ENCODE measurements around the gene LAX1.
A peak's percentile ranks its signal among the peaks of the same experiment; 100 is the strongest.
"Not testable (repeated sequence)": the region's sequence is repeated elsewhere in the genome, so short reads cannot be mapped to it uniquely, and the experiment has no call there.

Gene LAX1

GRCh38 chr1:203765029-203765837, at the start of gene LAX1:
Gene LAX1 (plus strand): TSS chr1:203765183. CDS start chr1:203765566, 383 bp downstream.
- Mint-ChIP-seq H3K27ac (peak within 1 kb of the TSS; percentile 99), H3K27me3 (no peaks in the 10 kb centered on the region), H3K4me1 (peaks cover 60% of the 10 kb centered on the region), H3K4me3 (peak within 1 kb of the TSS; percentile 91), H3K9me3 (no peaks in the 10 kb centered on the region), H3K36me3 (ENCODE audit: low read depth) (peaks cover 19% of the 10 kb centered on the region)
- ATAC-seq (peak; percentile 86), DNase-seq (peak; percentile 74)

- H3K4me3 Mint-ChIP-seq: no peak overlapping the region
- DNase-seq: no peak
- no peaks in the 10 kb centered on the region for H3K9me3 Mint-ChIP-seq
- no peaks in the 10 kb centered on the region for H3K4me1 Mint-ChIP-seq
- no peaks in the 10 kb centered on the region for H3K27me3 Mint-ChIP-seq
- no peak overlapping the region for H3K27ac Mint-ChIP-seq
- peaks cover 2% of the 10 kb centered on the region for H3K36me3 Mint-ChIP-seq (ENCODE audit: low read depth)
- no peak for ATAC-seq
Measured at GRCh38 chr1:203717120-203717519, 47.9 kb upstream of the LAX1 start.

- ATAC-seq: no peak
- no peak overlapping the region for H3K27ac Mint-ChIP-seq
- no peaks in the 10 kb centered on the region for H3K27me3 Mint-ChIP-seq
- H3K36me3 Mint-ChIP-seq (ENCODE audit: low read depth): peaks cover 4% of the 10 kb centered on the region
- no peaks in the 10 kb centered on the region for H3K4me1 Mint-ChIP-seq
- no peak overlapping the region for H3K4me3 Mint-ChIP-seq
- no peak for DNase-seq
- no peaks in the 10 kb centered on the region for H3K9me3 Mint-ChIP-seq
Measured at GRCh38 chr1:203720242-203720641, 44.7 kb upstream of the LAX1 start.

- peaks cover 4% of the 10 kb centered on the region for H3K36me3 Mint-ChIP-seq (ENCODE audit: low read depth)
- no peak overlapping the region for H3K4me3 Mint-ChIP-seq
- no peak for ATAC-seq
- no peaks in the 10 kb centered on the region for H3K27me3 Mint-ChIP-seq
- no peak for DNase-seq
- no peaks in the 10 kb centered on the region for H3K9me3 Mint-ChIP-seq
- no peak overlapping the region for H3K27ac Mint-ChIP-seq
- H3K4me1 Mint-ChIP-seq: no peaks in the 10 kb centered on the region
Measured at GRCh38 chr1:203722909-203723308, 42.1 kb upstream of the LAX1 start.

GRCh38 chr1:203726417-203726867, 38.5 kb upstream of the LAX1 start:
- no peaks in the 10 kb centered on the region for H3K4me1 Mint-ChIP-seq
- DNase-seq (no peak), ATAC-seq (no peak)
- peaks cover 8% of the 10 kb centered on the region for H3K36me3 Mint-ChIP-seq (ENCODE audit: low read depth)
- H3K27me3 Mint-ChIP-seq: no peaks in the 10 kb centered on the region
- H3K9me3 Mint-ChIP-seq: no peaks in the 10 kb centered on the region
- no peak overlapping the region for H3K4me3 Mint-ChIP-seq
- H3K27ac Mint-ChIP-seq: no peak overlapping the region

- H3K4me3 Mint-ChIP-seq: no peak overlapping the region
- peaks cover 5% of the 10 kb centered on the region for H3K4me1 Mint-ChIP-seq
- H3K36me3 Mint-ChIP-seq (ENCODE audit: low read depth): peaks cover 5% of the 10 kb centered on the region
- DNase-seq (no peak), ATAC-seq (peak; percentile 66)
- no peaks in the 10 kb centered on the region for H3K9me3 Mint-ChIP-seq
- no peaks in the 10 kb centered on the region for H3K27me3 Mint-ChIP-seq
- peak overlapping the region; percentile 2 for H3K27ac Mint-ChIP-seq
Measured at GRCh38 chr1:203733009-203733863, 31.7 kb upstream of the LAX1 start.

- Mint-ChIP-seq H3K36me3 (ENCODE audit: low read depth) (peaks cover 6% of the 10 kb centered on the region), H3K27ac (peak overlapping the region; percentile 32), H3K4me1 (peaks cover 21% of the 10 kb centered on the region), H3K27me3 (no peaks in the 10 kb centered on the region), H3K4me3 (no peak overlapping the region), H3K9me3 (no peaks in the 10 kb centered on the region)
- DNase-seq (no peak), ATAC-seq (no peak)
Measured at GRCh38 chr1:203742436-203742835, 22.5 kb upstream of the LAX1 start.

GRCh38 chr1:203743091-203743571, 21.9 kb upstream of the LAX1 start:
- H3K4me1 Mint-ChIP-seq: peaks cover 21% of the 10 kb centered on the region
- H3K27me3 Mint-ChIP-seq: no peaks in the 10 kb centered on the region
- peaks cover 6% of the 10 kb centered on the region for H3K36me3 Mint-ChIP-seq (ENCODE audit: low read depth)
- no peaks in the 10 kb centered on the region for H3K9me3 Mint-ChIP-seq
- H3K27ac Mint-ChIP-seq: no peak overlapping the region
- no peak for DNase-seq
- no peak overlapping the region for H3K4me3 Mint-ChIP-seq
- ATAC-seq: no peak

- Mint-ChIP-seq H3K27ac (peak overlapping the region; percentile 80), H3K9me3 (no peaks in the 10 kb centered on the region), H3K4me1 (peaks cover 21% of the 10 kb centered on the region), H3K36me3 (ENCODE audit: low read depth) (peaks cover 4% of the 10 kb centered on the region), H3K27me3 (no peaks in the 10 kb centered on the region), H3K4me3 (peak overlapping the region; percentile 59)
- DNase-seq: peak; percentile 16
- peak; percentile 69 for ATAC-seq
Measured at GRCh38 chr1:203744075-203744972, 20.7 kb upstream of the LAX1 start.

- no peak for DNase-seq
- no peak for ATAC-seq
- H3K27me3 Mint-ChIP-seq: no peaks in the 10 kb centered on the region
- H3K4me1 Mint-ChIP-seq: peaks cover 21% of the 10 kb centered on the region
- peaks cover 1% of the 10 kb centered on the region for H3K36me3 Mint-ChIP-seq (ENCODE audit: low read depth)
- H3K4me3 Mint-ChIP-seq: no peak overlapping the region
- no peaks in the 10 kb centered on the region for H3K9me3 Mint-ChIP-seq
- no peak overlapping the region for H3K27ac Mint-ChIP-seq
Measured at GRCh38 chr1:203746281-203746680, 18.7 kb upstream of the LAX1 start.

GRCh38 chr1:203751051-203751450, 13.9 kb upstream of the LAX1 start:
- DNase-seq (no peak), ATAC-seq (no peak)
- H3K36me3 Mint-ChIP-seq (ENCODE audit: low read depth): no peaks in the 10 kb centered on the region
- H3K27me3 Mint-ChIP-seq: no peaks in the 10 kb centered on the region
- H3K4me1 Mint-ChIP-seq: peaks cover 30% of the 10 kb centered on the region
- H3K9me3 Mint-ChIP-seq: no peaks in the 10 kb centered on the region
- H3K27ac Mint-ChIP-seq: no peak overlapping the region
- H3K4me3 Mint-ChIP-seq: no peak overlapping the region

GRCh38 chr1:203751618-203752361, 13.2 kb upstream of the LAX1 start:
- H3K36me3 Mint-ChIP-seq (ENCODE audit: low read depth); H3K4me3 Mint-ChIP-seq; DNase-seq; H3K9me3 Mint-ChIP-seq; H3K27me3 Mint-ChIP-seq; ATAC-seq; H3K27ac Mint-ChIP-seq: not testable (repeated sequence)
- H3K4me1 Mint-ChIP-seq: peaks cover 35% of the 10 kb centered on the region

GRCh38 chr1:203754455-203754864, 10.5 kb upstream of the LAX1 start:
- no peaks in the 10 kb centered on the region for H3K36me3 Mint-ChIP-seq (ENCODE audit: low read depth)
- peaks cover 36% of the 10 kb centered on the region for H3K4me1 Mint-ChIP-seq
- DNase-seq: peak; percentile 19
- ATAC-seq: peak; percentile 57
- peak overlapping the region; percentile 81 for H3K27ac Mint-ChIP-seq
- H3K4me3 Mint-ChIP-seq: peak overlapping the region; percentile 20
- H3K27me3 Mint-ChIP-seq: no peaks in the 10 kb centered on the region
- H3K9me3 Mint-ChIP-seq: no peaks in the 10 kb centered on the region

All from activated naive CD8-positive, alpha-beta T cell treated with anti-CD3 and anti-CD28 coated beads, Interleukin-2, amount 50 U/mL, for 24 hours (primary cell).